ENCODE measurements around the gene FAM98B.

DNA sequence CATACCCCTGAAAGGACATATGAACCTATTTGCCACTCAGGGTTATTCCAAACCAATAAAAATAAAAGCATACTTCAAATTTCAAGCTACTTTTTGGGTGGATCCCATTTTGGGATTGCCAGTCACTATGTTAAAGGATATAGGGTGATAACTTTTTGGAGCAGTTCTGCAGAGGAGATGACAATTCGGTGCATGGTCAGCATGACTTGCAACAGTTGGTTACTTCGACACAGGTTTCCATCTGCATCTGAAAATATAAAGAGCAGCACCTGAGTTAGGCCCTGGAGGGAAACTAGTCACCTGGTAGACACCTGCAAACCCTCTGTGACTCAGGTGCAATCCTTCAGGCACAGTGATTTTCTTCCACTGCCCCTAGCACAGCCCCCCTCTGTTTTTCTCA lies 72.2 kb downstream of the FAM98B start:
- TF ChIP-seq SUZ12 (IDR thresholded peaks at IDR 0.05; ENCODE audit: extremely low read depth, insufficient read depth, insufficient read length), result no peak
- TF ChIP-seq YY1 (IDR thresholded peaks at IDR 0.05; ENCODE audit: insufficient read depth, insufficient read length), result no peak
- no peak for TF ChIP-seq ZNF274 (IDR thresholded peaks at IDR 0.05; ENCODE audit: low read depth, low read length)
